ENCODE data around the gene RSF1. TPM values are rescaled to one million over a fixed set of nuclear protein-coding genes. Genes with fewer than 3 reads are reported as not detected.

RSF1 gene
- total RNA-seq, 1 donor from 2014 or later: 14.5 TPM

- Histone ChIP-seq H3K4me3 (ENCODE audit: low read depth, low read length) (no peak overlapping the region), H3K36me3 (ENCODE audit: control insufficient read depth, insufficient read depth, low read length) (no peaks in the 10 kb centered on the region), H3K27me3 (ENCODE audit: control insufficient read depth, insufficient read depth, low read length) (no peaks in the 10 kb centered on the region)
- FAIRE-seq: no peak
- DNase-seq (ENCODE audit: low read depth): peak; percentile 59
- TF ChIP-seq, protein P1, sequence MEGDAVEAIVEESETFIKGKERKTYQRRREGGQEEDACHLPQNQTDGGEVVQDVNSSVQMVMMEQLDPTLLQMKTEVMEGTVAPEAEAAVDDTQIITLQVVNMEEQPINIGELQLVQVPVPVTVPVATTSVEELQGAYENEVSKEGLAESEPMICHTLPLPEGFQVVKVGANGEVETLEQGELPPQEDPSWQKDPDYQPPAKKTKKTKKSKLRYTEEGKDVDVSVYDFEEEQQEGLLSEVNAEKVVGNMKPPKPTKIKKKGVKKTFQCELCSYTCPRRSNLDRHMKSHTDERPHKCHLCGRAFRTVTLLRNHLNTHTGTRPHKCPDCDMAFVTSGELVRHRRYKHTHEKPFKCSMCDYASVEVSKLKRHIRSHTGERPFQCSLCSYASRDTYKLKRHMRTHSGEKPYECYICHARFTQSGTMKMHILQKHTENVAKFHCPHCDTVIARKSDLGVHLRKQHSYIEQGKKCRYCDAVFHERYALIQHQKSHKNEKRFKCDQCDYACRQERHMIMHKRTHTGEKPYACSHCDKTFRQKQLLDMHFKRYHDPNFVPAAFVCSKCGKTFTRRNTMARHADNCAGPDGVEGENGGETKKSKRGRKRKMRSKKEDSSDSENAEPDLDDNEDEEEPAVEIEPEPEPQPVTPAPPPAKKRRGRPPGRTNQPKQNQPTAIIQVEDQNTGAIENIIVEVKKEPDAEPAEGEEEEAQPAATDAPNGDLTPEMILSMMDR (IDR thresholded peaks at IDR 0.05; ENCODE audit: insufficient read depth, low read length, severe bottlenecking): no peak
These were observed 110.2 kb downstream of the RSF1 start for GRCh38 chr11:77710358-77710757.

- H3K36me3 ChIP-seq (ENCODE audit: control insufficient read depth, insufficient read depth, low read length): no peaks in the 10 kb centered on the region
- no peak for DNase-seq (ENCODE audit: low read depth)
- no peaks in the 10 kb centered on the region for H3K27me3 ChIP-seq (ENCODE audit: control insufficient read depth, insufficient read depth, low read length)
- no peak for FAIRE-seq
- TF ChIP-seq, protein P1 (IDR thresholded peaks at IDR 0.05; ENCODE audit: insufficient read depth, low read length, severe bottlenecking): no peak
- no peak overlapping the region for H3K4me3 ChIP-seq (ENCODE audit: low read depth, low read length)
These were observed 114.5 kb downstream of the RSF1 start for GRCh38 chr11:77705876-77706579.

- H3K36me3 ChIP-seq (ENCODE audit: control insufficient read depth, insufficient read depth, low read length): no peaks in the 10 kb centered on the region
- TF ChIP-seq, protein P1 (IDR thresholded peaks at IDR 0.05; ENCODE audit: insufficient read depth, low read length, severe bottlenecking): no peak
- DNase-seq (ENCODE audit: low read depth): peak; percentile 82
These were observed 115.2 kb downstream of the RSF1 start for GRCh38 chr11:77705195-77705875.

DNA sequence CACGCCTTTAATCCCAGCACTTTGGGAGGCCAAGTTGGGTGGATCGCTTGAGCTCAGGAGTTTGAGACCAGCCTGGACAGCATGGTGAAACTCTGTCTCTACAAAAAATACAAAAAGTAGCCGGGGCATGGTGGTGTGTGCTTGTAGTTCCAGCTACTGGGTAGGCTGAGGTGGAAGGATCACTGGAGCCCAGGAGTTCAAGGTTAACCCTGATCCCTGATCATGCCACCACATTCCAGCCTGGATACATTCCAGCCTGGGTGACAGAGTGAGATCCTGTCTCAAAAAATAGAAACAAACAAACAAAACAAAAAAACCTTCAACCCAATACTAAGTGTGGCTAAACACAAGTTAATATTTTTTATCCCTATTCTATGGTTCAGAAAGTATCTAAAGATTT lies 116.5 kb downstream of the RSF1 start:
- no peaks in the 10 kb centered on the region for H3K36me3 ChIP-seq (ENCODE audit: control insufficient read depth, insufficient read depth, low read length)
- TF ChIP-seq, protein P1 (IDR thresholded peaks at IDR 0.05; ENCODE audit: insufficient read depth, low read length, severe bottlenecking): no peak
- FAIRE-seq: no peak

More at GRCh38 chr11:77705195-77705875, 115.2 kb downstream of the RSF1 start:
- no peaks in the 10 kb centered on the region for H3K27me3 ChIP-seq (ENCODE audit: control insufficient read depth, insufficient read depth, low read length)
- no peak for FAIRE-seq
- no peak overlapping the region for H3K4me3 ChIP-seq (ENCODE audit: low read depth, low read length)

GRCh38 chr11:77699425-77699824 lies 121.1 kb downstream of the RSF1 start:
- no peaks in the 10 kb centered on the region for H3K27me3 ChIP-seq (ENCODE audit: control insufficient read depth, insufficient read depth, low read length)
- FAIRE-seq (no peak), DNase-seq (ENCODE audit: low read depth) (no peak)
- H3K4me3 ChIP-seq (ENCODE audit: low read depth, low read length): no peak overlapping the region
- peaks cover 5% of the 10 kb centered on the region for H3K36me3 ChIP-seq (ENCODE audit: control insufficient read depth, insufficient read depth, low read length)
- TF ChIP-seq, protein P1 (IDR thresholded peaks at IDR 0.05; ENCODE audit: insufficient read depth, low read length, severe bottlenecking): no peak

More for the DNA sequence above, 116.5 kb downstream of the RSF1 start:
- H3K4me3 ChIP-seq (ENCODE audit: low read depth, low read length): no peak overlapping the region
- no peak for DNase-seq (ENCODE audit: low read depth)
- H3K27me3 ChIP-seq (ENCODE audit: control insufficient read depth, insufficient read depth, low read length): no peaks in the 10 kb centered on the region

All from bronchial epithelial cell (primary cell).